Effector memory CD4-positive, alpha-beta T cell (primary cell): Measurements from ENCODE around the gene VPS18.
A peak's percentile ranks its signal among the peaks of the same experiment; 100 is the strongest.

Experiments
- DNase-seq, 3 donors: peaks; one replicate each; pipeline ENCODE4 v3.0.0-alpha.2; 2020
- H3K27ac ChIP-seq: 2 replicates; pipeline ENCODE4 v1.7.0; 2013; ENCODE audit warnings: mild to moderate bottlenecking, low read length, moderate library complexity; ENCODE audit not compliant: insufficient read depth, poor library complexity, severe bottlenecking
- H3K27me3 ChIP-seq: replicated peaks from 2 replicates; pipeline ENCODE4 v1.7.0; 2013; ENCODE audit warnings: mild to moderate bottlenecking, low read length; ENCODE audit not compliant: insufficient read depth, control insufficient read depth, poor library complexity, severe bottlenecking
- H3K36me3 ChIP-seq: 2 replicates; pipeline ENCODE4 v1.7.0; 2013; ENCODE audit warnings: mild to moderate bottlenecking, low read length, moderate library complexity; ENCODE audit not compliant: control insufficient read depth, insufficient read depth
- H3K4me1 ChIP-seq: 2 replicates; pipeline ENCODE4 v1.7.0; 2013; ENCODE audit warnings: low read length, mild to moderate bottlenecking; ENCODE audit not compliant: control insufficient read depth, insufficient read depth, poor library complexity, severe bottlenecking
- H3K4me3 ChIP-seq: 2 replicates; pipeline ENCODE4 v1.7.0; 2013; ENCODE audit warnings: low read length, low read depth, mild to moderate bottlenecking; ENCODE audit not compliant: insufficient read depth, poor library complexity, severe bottlenecking
- H3K9me3 ChIP-seq: 2 replicates; pipeline ENCODE4 v1.7.0; 2013; ENCODE audit warnings: mild to moderate bottlenecking, low read length, moderate library complexity; ENCODE audit not compliant: control insufficient read depth

The VPS18 gene

DNA sequence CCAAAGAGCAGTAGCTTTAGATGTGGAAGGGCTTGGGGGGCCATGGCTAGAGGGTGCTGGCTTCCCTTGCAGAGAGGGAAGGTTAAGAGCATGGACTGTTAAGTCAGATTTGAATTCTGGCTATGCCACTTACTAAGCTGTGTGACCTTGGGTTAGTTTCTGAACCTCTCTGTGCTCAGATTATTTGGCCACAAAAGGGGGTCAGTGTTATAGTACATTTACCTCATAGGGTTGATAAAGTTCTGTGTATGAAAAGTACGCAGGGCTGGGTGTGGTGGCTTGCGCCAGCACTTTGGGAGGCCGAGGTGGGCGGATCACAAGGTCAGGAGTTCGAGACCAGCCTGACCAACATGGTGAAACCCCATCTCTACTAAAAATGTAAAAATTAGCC is 6.8 kb downstream of the VPS18 start:
- peaks cover 4% of the 10 kb centered on the region for H3K4me1 ChIP-seq
- H3K4me3 ChIP-seq = no peak overlapping the region
- H3K27ac ChIP-seq = no peak overlapping the region
- H3K27me3 ChIP-seq = no peaks in the 10 kb centered on the region
- DNase-seq = no peak
- H3K9me3 ChIP-seq = no peaks in the 10 kb centered on the region
- peaks cover 61% of the 10 kb centered on the region for H3K36me3 ChIP-seq

DNA sequence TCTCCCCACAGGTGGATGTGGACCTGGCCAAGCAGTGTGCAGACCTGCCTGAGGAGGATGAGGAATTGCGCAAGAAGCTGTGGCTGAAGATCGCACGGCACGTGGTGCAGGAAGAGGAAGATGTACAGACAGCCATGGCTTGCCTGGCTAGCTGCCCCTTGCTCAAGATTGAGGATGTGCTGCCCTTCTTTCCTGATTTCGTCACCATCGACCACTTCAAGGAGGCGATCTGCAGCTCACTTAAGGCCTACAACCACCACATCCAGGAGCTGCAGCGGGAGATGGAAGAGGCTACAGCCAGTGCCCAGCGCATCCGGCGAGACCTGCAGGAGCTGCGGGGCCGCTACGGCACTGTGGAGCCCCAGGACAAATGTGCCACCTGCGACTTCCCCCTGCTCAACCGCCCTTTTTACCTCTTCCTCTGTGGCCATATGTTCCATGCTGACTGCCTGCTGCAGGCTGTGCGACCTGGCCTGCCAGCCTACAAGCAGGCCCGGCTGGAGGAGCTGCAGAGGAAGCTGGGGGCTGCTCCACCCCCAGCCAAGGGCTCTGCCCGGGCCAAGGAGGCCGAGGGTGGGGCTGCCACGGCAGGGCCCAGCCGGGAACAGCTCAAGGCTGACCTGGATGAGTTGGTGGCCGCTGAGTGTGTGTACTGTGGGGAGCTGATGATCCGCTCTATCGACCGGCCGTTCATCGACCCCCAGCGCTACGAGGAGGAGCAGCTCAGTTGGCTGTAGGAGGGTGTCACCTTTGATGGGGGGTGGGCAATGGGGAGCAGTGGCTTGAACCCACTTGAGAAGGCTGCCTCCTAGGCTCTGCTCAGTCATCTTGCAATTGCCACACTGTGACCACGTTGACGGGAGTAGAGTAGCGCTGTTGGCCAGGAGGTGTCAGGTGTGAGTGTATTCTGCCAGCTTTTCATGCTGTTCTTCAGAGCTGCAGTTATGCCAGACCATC is 8.6 kb downstream of the VPS18 start:
- DNase-seq = no peak
- no peaks in the 10 kb centered on the region for H3K9me3 ChIP-seq
- no peaks in the 10 kb centered on the region for H3K27me3 ChIP-seq
- H3K27ac ChIP-seq = peak overlapping the region; percentile 3
- H3K36me3 ChIP-seq = peaks cover 44% of the 10 kb centered on the region
- no peak overlapping the region for H3K4me3 ChIP-seq
- peaks cover 21% of the 10 kb centered on the region for H3K4me1 ChIP-seq

- H3K36me3 ChIP-seq = peaks cover 30% of the 10 kb centered on the region
- DNase-seq = no peak
- H3K27me3 ChIP-seq = no peaks in the 10 kb centered on the region
- peaks cover 21% of the 10 kb centered on the region for H3K4me1 ChIP-seq
- H3K9me3 ChIP-seq = no peaks in the 10 kb centered on the region
- H3K4me3 ChIP-seq = no peak overlapping the region
- H3K27ac ChIP-seq = no peak overlapping the region
These were observed 10.4 kb downstream of the VPS18 start for GRCh38 chr15:40904552-40905201.

DNA sequence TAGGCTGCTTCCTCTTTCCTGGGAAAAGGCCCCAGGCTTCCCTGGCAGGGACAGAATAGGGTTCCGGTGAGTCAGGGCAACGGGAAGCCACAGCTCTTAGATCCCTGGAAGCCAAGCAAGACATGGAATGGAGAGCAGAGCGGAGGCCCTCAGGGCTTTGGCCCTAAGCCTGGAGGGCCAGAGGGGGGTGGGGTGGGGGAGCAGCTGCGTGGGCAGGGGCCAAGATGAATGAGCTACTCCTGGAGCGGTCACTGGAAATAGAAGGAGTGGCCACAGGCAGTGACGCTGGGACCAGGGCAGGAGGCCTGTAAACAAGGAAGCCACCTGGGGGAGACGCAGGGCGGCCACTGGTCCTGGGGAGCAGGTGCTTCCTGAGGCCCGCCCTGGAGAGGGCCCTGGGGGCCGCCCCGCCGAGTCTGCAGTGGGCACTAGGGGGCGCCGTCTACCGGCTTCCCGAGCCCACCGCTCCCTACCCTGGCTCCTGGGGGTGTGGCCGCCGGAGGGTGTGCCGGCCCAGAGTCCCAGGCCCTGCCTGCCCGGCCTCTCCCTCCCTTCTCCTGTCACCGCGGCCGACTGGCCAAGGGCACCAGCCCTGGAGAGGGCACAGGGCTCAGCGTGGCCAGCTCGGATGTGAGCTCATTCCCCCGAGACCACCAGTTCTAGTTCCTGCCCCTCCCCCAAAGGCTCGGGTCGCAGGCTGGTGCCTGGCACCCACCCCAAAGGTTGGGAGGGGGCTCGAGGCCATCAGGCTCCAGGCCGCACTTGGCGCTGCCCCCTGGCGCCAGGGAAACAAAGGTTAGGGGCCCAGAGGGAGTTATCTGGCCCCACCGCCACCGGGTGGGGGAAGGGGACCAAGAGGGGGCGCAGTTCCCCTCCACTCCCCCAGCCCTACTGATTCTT is 12.1 kb downstream of the VPS18 start:
- Histone ChIP-seq H3K27me3 (no peaks in the 10 kb centered on the region), H3K27ac (peak overlapping the region; percentile 50), H3K36me3 (peaks cover 17% of the 10 kb centered on the region), H3K4me1 (peaks cover 21% of the 10 kb centered on the region), H3K9me3 (no peaks in the 10 kb centered on the region), H3K4me3 (peak overlapping the region; percentile 64)
- peak; percentile 52 to 64 (median 53) for DNase-seq

- peaks cover 21% of the 10 kb centered on the region for H3K4me1 ChIP-seq
- peak overlapping the region; percentile 50 for H3K27ac ChIP-seq
- H3K9me3 ChIP-seq = no peaks in the 10 kb centered on the region
- peak overlapping the region; percentile 64 for H3K4me3 ChIP-seq
- H3K36me3 ChIP-seq = peaks cover 17% of the 10 kb centered on the region
- peak; percentile 28 to 50 (median 42) for DNase-seq
- H3K27me3 ChIP-seq = no peaks in the 10 kb centered on the region
These were observed 12.9 kb downstream of the VPS18 start for GRCh38 chr15:40906991-40907802.

DNA sequence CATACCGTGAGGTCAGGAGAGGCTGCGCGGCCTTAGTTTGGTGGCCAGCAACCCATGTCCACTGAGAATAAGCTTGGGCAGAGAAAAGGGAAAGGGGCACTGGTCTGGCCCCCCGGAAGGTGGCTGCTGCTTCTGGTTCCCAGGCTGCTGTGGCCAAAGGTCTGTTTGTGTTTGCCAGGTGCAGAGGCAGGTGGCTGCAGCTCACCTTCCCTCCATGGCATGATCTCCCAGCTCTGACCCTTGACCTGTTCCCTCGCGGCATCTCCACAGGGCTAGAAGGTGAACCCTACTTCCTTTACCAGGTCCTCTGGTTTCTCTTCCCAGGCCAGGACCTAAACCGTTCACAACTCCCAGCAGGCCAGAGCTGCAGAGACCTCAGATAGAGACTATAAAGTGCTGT is 13.8 kb downstream of the VPS18 start:
- Histone ChIP-seq H3K4me1 (peaks cover 21% of the 10 kb centered on the region), H3K36me3 (peaks cover 8% of the 10 kb centered on the region), H3K9me3 (no peaks in the 10 kb centered on the region), H3K4me3 (no peak overlapping the region), H3K27ac (no peak overlapping the region), H3K27me3 (no peaks in the 10 kb centered on the region)
- DNase-seq = no peak

DNA sequence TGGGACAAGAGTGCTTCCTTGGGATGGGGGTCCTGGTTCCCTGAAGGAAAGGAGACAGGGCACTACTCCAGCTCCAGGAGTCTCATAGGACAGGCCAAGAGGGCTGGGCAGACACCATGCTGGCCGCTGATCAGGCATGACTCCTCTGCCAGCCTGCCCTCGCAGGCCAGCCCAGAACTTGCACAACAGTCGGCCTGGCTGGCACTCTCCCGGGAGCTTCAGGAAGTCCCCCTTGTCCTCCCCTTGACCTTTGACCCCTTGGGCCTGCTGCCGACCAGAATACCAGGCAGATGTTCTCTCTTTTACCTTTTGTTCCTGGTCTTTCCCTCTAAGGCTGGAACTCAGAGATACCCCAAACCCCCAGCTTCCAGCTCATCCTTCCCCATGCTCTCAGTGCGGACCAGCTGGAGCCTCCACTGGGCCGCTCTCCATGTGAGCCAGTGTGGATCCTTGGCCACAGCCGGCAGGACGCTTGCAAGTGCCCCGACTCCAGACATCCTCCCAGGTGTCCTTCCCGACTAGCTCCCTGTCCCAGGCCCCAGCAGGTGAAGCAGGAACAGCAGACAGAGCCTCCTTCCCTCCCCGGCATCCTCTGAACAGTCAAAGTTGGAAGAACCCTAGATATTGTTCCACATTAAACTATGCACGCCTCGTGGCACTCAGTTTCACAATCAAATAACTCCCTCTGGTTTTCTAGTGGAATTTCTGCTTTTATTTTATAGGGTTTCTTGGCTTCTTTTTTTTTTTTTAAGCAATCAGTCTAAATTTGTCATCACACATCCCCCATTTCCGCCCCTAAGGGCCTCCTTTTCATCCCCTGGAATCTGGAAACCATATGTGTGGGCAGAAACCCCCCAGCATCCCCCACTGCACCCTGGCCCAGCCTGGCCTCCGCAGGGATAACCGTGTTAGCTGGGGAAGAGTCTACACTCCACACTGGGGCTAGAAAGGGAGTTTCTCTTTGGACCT is 15.7 kb downstream of the VPS18 start:
- Histone ChIP-seq H3K4me3 (no peak overlapping the region), H3K36me3 (no peaks in the 10 kb centered on the region), H3K27ac (no peak overlapping the region), H3K4me1 (peaks cover 17% of the 10 kb centered on the region), H3K27me3 (no peaks in the 10 kb centered on the region), H3K9me3 (no peaks in the 10 kb centered on the region)
- DNase-seq = no peak

- no peak overlapping the region for H3K27ac ChIP-seq
- peaks cover 16% of the 10 kb centered on the region for H3K4me1 ChIP-seq
- no peaks in the 10 kb centered on the region for H3K36me3 ChIP-seq
- no peak for DNase-seq
- H3K9me3 ChIP-seq = no peaks in the 10 kb centered on the region
- H3K4me3 ChIP-seq = no peak overlapping the region
- no peaks in the 10 kb centered on the region for H3K27me3 ChIP-seq
These were observed 16.9 kb downstream of the VPS18 start for GRCh38 chr15:40911141-40911540.
